Measurements from ENCODE around the gene SSR1. TPM values are rescaled to one million over a fixed set of nuclear protein-coding genes. Genes with fewer than 3 reads are reported as not detected.
A peak's percentile ranks its signal among the peaks of the same experiment; 100 is the strongest.
"Not testable (repeated sequence)": the region's sequence is repeated elsewhere in the genome, so short reads cannot be mapped to it uniquely, and the experiment has no call there.

The SSR1 gene
- total RNA-seq, 3 donors from 2014 or later: 52.2 to 53.6 (median 53.4) TPM

DNA sequence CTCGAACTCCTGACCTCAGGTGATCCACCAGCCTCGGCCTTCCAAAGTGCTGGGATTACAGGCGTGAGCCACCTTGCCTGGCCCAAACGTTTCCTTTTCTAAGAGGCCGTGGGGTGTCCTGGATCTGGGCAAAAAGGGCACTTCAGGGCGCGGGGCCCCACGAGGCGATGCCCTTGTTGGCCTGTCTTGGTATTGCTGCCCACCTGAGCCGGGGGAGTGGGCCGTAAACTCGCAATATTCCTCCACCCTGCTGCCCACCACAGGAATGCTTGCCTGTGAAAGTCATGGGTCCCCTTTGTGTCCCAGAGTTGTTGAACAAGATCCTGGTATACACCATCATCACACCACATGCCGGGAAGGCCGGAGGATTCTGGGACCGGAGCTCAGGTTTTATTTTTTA is 49.0 kb downstream of the SSR1 start:
- Histone ChIP-seq H3K27me3 (no peaks in the 10 kb centered on the region), H3K4me1 (peaks cover 0 to 2% of the 10 kb centered on the region in 2 donors), H3K9me3 (no peaks in the 10 kb centered on the region), H3K36me3 (no peaks in the 10 kb centered on the region), H3K27ac (no peak overlapping the region), H3K4me3 (no peak overlapping the region)
- DNase-seq (ENCODE audit: low spot score in 2 of 2): peak in 1 of 2 donors; percentile 50
- intact Hi-C loops (cut with DNase I; ENCODE audit: low total_unique reads): no loop called here
- TF ChIP-seq POLR2AphosphoS5 (IDR thresholded peaks at IDR 0.05) (no peak), POLR2A (IDR thresholded peaks at IDR 0.05) (no peak)
- TF ChIP-seq, protein P1, sequence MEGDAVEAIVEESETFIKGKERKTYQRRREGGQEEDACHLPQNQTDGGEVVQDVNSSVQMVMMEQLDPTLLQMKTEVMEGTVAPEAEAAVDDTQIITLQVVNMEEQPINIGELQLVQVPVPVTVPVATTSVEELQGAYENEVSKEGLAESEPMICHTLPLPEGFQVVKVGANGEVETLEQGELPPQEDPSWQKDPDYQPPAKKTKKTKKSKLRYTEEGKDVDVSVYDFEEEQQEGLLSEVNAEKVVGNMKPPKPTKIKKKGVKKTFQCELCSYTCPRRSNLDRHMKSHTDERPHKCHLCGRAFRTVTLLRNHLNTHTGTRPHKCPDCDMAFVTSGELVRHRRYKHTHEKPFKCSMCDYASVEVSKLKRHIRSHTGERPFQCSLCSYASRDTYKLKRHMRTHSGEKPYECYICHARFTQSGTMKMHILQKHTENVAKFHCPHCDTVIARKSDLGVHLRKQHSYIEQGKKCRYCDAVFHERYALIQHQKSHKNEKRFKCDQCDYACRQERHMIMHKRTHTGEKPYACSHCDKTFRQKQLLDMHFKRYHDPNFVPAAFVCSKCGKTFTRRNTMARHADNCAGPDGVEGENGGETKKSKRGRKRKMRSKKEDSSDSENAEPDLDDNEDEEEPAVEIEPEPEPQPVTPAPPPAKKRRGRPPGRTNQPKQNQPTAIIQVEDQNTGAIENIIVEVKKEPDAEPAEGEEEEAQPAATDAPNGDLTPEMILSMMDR (IDR thresholded peaks at IDR 0.05): no peak

DNA sequence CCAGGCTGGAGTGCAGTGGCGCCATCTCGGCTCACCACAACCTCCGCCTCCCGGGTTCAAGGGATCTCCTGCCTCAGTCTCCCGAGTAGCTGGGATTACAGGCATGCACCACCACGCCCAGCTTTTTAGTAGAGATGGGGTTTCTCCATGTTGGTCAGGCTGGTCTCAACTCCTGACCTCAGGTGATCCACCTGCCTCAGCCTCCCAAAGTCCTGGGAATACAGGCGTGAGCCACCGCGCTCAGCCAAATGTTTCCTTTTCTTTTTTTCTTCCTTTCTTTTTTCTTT is 49.5 kb downstream of the SSR1 start:
- H3K9me3 ChIP-seq; H3K4me3 ChIP-seq; H3K4me1 ChIP-seq; H3K27me3 ChIP-seq; H3K27ac ChIP-seq; intact Hi-C loops (cut with DNase I; ENCODE audit: low total_unique reads); H3K36me3 ChIP-seq: not testable (repeated sequence)
- peak in 1 of 2 donors; percentile 15 for DNase-seq (ENCODE audit: low spot score in 2 of 2)

DNA sequence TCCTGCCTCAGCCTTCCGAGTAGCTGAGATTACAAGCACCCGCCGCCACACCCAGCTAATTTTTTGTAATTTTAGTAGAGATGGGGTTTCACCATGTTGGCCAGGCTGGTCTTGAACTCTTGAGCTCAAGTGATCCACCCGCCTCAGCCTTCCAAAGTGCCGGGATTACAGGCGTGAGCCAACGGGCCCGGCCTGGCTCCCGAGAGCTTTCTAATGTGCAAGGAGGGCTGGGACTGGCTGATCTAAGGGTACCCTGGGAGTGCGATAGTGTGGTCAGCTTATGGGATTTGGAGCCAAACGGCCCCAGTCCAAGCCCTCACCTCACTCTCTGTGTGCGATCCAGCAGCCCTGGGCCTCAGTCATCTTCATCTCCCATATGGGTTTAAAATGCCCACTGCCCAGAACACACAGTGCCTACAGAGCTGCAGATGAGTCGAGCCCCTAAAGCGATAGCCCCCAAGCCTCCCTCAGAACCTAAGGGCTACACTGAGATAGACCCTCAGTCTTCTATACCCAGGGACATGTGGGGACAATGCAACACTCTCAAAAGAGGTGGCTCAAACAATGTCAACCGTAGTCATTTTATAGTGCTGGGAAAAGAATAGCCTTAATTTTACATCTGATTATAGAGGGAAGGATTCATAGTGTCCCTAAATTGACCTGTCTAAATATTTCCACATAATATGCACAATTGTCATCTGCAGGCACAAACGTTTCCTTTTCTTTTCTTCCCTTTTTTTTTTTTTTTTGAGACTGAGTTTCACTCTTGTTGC is 50.1 kb downstream of the SSR1 start:
- Histone ChIP-seq H3K36me3 (no peaks in the 10 kb centered on the region), H3K9me3 (no peaks in the 10 kb centered on the region), H3K4me1 (peaks cover 0 to 2% of the 10 kb centered on the region in 2 donors), H3K27me3 (no peaks in the 10 kb centered on the region), H3K27ac (no peak overlapping the region), H3K4me3 (no peak overlapping the region)
- DNase-seq (ENCODE audit: low spot score in 2 of 2): peak in 1 of 2 donors; percentile 30
- intact Hi-C loops (cut with DNase I; ENCODE audit: low total_unique reads): no loop called here
- no peak for TF ChIP-seq POLR2A (IDR thresholded peaks at IDR 0.05)
- TF ChIP-seq, protein P1 (IDR thresholded peaks at IDR 0.05): no peak
- no peak for TF ChIP-seq POLR2AphosphoS5 (IDR thresholded peaks at IDR 0.05)

DNA sequence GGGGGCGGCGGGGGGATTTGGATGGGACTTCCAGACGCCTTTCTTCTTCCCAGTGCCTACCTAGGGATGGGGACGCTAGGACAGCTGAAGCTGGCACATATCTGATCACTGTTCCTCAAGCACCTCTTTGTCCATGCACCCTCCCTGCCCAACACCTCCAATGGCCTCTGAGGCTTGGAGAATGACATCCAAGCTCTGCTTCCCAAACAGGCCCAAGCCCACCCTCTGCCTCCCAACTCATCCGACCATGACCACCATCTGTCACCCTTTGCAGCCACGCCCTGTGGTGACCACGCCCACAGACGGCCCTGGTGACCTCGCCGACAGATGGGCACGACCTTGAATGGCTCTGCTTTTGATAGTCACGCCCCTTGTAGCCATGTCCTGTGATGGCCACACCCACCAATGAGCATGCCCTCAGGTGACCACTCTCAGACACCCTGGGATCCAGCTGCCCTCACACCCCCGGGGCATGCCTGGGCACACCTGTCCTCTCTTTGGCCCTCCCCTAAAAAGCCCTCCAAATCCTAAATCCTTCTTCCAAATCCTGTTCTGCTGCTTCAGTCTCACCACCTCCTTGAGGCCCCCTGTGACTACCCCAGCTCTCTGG is 51.0 kb downstream of the SSR1 start:
- peaks cover 0 to 2% of the 10 kb centered on the region in 2 donors for H3K4me1 ChIP-seq
- peak in 1 of 2 donors; percentile 50 for DNase-seq (ENCODE audit: low spot score in 2 of 2)
- no peaks in the 10 kb centered on the region for H3K27me3 ChIP-seq
- no peak for TF ChIP-seq POLR2AphosphoS5 (IDR thresholded peaks at IDR 0.05)
- no peak for TF ChIP-seq POLR2A (IDR thresholded peaks at IDR 0.05)
- TF ChIP-seq, protein P1 (IDR thresholded peaks at IDR 0.05): no peak
- intact Hi-C loops (cut with DNase I; ENCODE audit: low total_unique reads): no loop called here
- no peaks in the 10 kb centered on the region for H3K9me3 ChIP-seq
- peak overlapping the region; percentile 52 to 71 (median 61) for H3K4me3 ChIP-seq
- no peaks in the 10 kb centered on the region for H3K36me3 ChIP-seq
- peak overlapping the region; percentile 86 to 87 for H3K27ac ChIP-seq

DNA sequence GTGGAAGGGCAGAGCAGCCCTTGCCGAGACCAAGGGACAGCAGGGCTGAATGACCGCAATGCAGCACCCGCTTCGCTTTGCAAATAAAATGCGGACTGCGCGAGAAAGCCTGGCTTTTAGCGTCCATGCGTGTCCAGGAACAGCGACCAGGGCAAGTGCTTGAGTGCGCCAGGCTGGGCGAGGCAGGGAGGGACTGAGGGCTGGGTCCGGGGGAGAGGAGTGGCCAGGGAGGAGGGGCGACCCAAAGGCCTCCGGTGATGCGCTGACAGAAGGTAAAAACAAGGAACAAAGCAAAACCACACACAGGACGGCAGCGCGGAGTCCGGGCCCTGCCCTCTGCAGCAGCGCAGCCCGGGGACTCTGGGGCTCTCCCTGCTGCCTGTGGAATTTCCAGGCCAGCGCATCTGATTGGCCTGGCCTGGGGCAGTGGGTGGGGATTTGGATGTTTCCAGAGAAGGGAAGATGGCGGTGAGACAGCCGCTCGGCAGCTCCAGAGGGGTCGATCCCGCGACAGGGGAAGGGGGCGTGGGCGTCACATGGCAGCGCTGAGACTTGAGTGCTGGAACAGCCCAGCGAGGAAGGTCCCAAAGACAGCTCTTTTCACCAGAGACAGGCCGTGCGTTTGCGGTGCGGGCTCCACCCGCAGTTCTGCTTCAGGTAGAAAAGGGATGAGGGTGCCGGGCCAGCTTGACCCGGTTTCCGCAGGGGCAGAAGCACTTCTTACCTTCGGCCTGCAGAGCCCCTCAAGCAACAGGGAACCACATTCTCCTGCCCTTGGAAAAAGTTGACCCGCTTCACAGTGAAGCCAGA is 51.8 kb downstream of the SSR1 start:
- H3K36me3 ChIP-seq: no peaks in the 10 kb centered on the region
- no peak for TF ChIP-seq POLR2A (IDR thresholded peaks at IDR 0.05)
- TF ChIP-seq, protein P1 (IDR thresholded peaks at IDR 0.05): no peak
- peak in 2 of 3 donors; percentile 11 to 58 for TF ChIP-seq POLR2AphosphoS5 (IDR thresholded peaks at IDR 0.05)
- peaks cover 0 to 2% of the 10 kb centered on the region in 2 donors for H3K4me1 ChIP-seq
- peak overlapping the region; percentile 86 to 87 for H3K27ac ChIP-seq
- peak overlapping the region; percentile 52 to 71 (median 61) for H3K4me3 ChIP-seq
- H3K9me3 ChIP-seq: peaks cover 4 to 5% of the 10 kb centered on the region in 2 donors
- H3K27me3 ChIP-seq: no peaks in the 10 kb centered on the region
- intact Hi-C loops (cut with DNase I; ENCODE audit: low total_unique reads): no loop called here
- peak; percentile 86 to 90 for DNase-seq (ENCODE audit: low spot score in 2 of 2)

All from breast epithelium (tissue), 4 donors.